Erythroblast (primary cell): ENCODE data around the gene CHST2.

Source experiments
- DNase-seq, 2 experiments: peaks; one replicate each; lab custom pipeline; 2025; lab: John Stamatoyannopoulos, UW
- GATA1 ChIP-seq: IDR thresholded peaks from 2 replicates; pipeline ENCODE4 v1.6.1; 2011; ENCODE audit warnings: low read depth, mild to moderate bottlenecking, control low read depth, low read length, moderate library complexity
- POLR2A ChIP-seq: IDR thresholded peaks from 2 replicates; pipeline ENCODE4 v1.6.1; 2011; ENCODE audit warnings: mild to moderate bottlenecking, low read length

Gene CHST2

GRCh38 chr3:143134471-143134870 lies 14.9 kb downstream of the CHST2 start:
- no peak for DNase-seq
- TF ChIP-seq POLR2A (no peak), GATA1 (no peak)

GRCh38 chr3:143135150-143135549 lies 15.6 kb downstream of the CHST2 start:
- no peak for DNase-seq
- no peak for TF ChIP-seq POLR2A
- TF ChIP-seq GATA1: no peak

- TF ChIP-seq POLR2A (no peak), GATA1 (no peak)
- DNase-seq: no peak
Observed at GRCh38 chr3:143137435-143138036, 18.0 kb downstream of the CHST2 start.

- TF ChIP-seq POLR2A (no peak), GATA1 (no peak)
- no peak for DNase-seq
Observed at GRCh38 chr3:143138953-143139352, 19.4 kb downstream of the CHST2 start.

GRCh38 chr3:143139762-143140161 lies 20.2 kb downstream of the CHST2 start:
- DNase-seq: no peak
- TF ChIP-seq GATA1: no peak
- TF ChIP-seq POLR2A: no peak

- DNase-seq: no peak
- no peak for TF ChIP-seq GATA1
- TF ChIP-seq POLR2A: no peak
Observed at GRCh38 chr3:143140550-143140949, 21.0 kb downstream of the CHST2 start.

- TF ChIP-seq POLR2A (no peak), GATA1 (no peak)
- DNase-seq: no peak
Observed at GRCh38 chr3:143142354-143142753, 22.8 kb downstream of the CHST2 start.

- DNase-seq: no peak
- TF ChIP-seq POLR2A (no peak), GATA1 (no peak)
Observed at GRCh38 chr3:143145906-143146305, 26.3 kb downstream of the CHST2 start.

GRCh38 chr3:143146486-143147274 lies 27.1 kb downstream of the CHST2 start:
- DNase-seq: no peak

GRCh38 chr3:143147707-143148106 lies 28.1 kb downstream of the CHST2 start:
- TF ChIP-seq GATA1: no peak
- DNase-seq: no peak

More at GRCh38 chr3:143146486-143147274, 27.1 kb downstream of the CHST2 start:
- TF ChIP-seq POLR2A (no peak), GATA1 (no peak)

GRCh38 chr3:143150071-143150470 lies 30.5 kb downstream of the CHST2 start:
- TF ChIP-seq POLR2A: no peak
- no peak for TF ChIP-seq GATA1
- DNase-seq: no peak

- DNase-seq: no peak
- TF ChIP-seq POLR2A: no peak
- no peak for TF ChIP-seq GATA1
Observed at GRCh38 chr3:143151004-143151731, 31.6 kb downstream of the CHST2 start.

GRCh38 chr3:143152043-143152442 lies 32.5 kb downstream of the CHST2 start:
- no peak for DNase-seq
- TF ChIP-seq GATA1 (no peak), POLR2A (no peak)

- DNase-seq: no peak
- TF ChIP-seq POLR2A (no peak), GATA1 (no peak)
Observed at GRCh38 chr3:143155756-143156155, 36.2 kb downstream of the CHST2 start.
